HG02642 (cell line): Measurements from ENCODE around the gene SUGCT.
A peak's percentile ranks its signal among the peaks of the same experiment; 100 is the strongest.
"Not testable (repeated sequence)": the region's sequence is repeated elsewhere in the genome, so short reads cannot be mapped to it uniquely, and the experiment has no call there.

ENCODE experiments used
- ATAC-seq: cut with Tn5 transposase; IDR thresholded peaks from one replicate; pipeline ENCODE4 v1.9.1; 2021; ENCODE audit warnings: mild to moderate bottlenecking; ENCODE audit not compliant: unreplicated experiment, poor library complexity

The SUGCT gene

GRCh38 chr7:40597517-40597916 lies 462.7 kb downstream of the SUGCT start:
- ATAC-seq = no peak

GRCh38 chr7:40598915-40599314 lies 464.1 kb downstream of the SUGCT start:
- no peak for ATAC-seq

GRCh38 chr7:40599836-40600235 lies 465.0 kb downstream of the SUGCT start:
- no peak for ATAC-seq

GRCh38 chr7:40602351-40602750 lies 467.5 kb downstream of the SUGCT start:
- ATAC-seq = not testable (repeated sequence)

- ATAC-seq = peak; percentile 83
These were observed 470.0 kb downstream of the SUGCT start for GRCh38 chr7:40604601-40605438.

GRCh38 chr7:40608321-40609075 lies 473.7 kb downstream of the SUGCT start:
- ATAC-seq = no peak

GRCh38 chr7:40610461-40610860 lies 475.7 kb downstream of the SUGCT start:
- no peak for ATAC-seq

GRCh38 chr7:40611095-40611871 lies 476.5 kb downstream of the SUGCT start:
- no peak for ATAC-seq

- ATAC-seq = no peak
These were observed 477.5 kb downstream of the SUGCT start for GRCh38 chr7:40612298-40612697.

GRCh38 chr7:40619647-40620046 lies 484.8 kb downstream of the SUGCT start:
- no peak for ATAC-seq

- ATAC-seq = no peak
These were observed 486.8 kb downstream of the SUGCT start for GRCh38 chr7:40621592-40621998.

GRCh38 chr7:40622941-40623501 lies 488.2 kb downstream of the SUGCT start:
- no peak for ATAC-seq

- ATAC-seq = no peak
These were observed 489.1 kb downstream of the SUGCT start for GRCh38 chr7:40623863-40624262.

- not testable (repeated sequence) for ATAC-seq
These were observed 492.6 kb downstream of the SUGCT start for GRCh38 chr7:40627361-40627760.

GRCh38 chr7:40629891-40630290 lies 495.1 kb downstream of the SUGCT start:
- ATAC-seq = no peak

GRCh38 chr7:40634118-40634517 lies 499.3 kb downstream of the SUGCT start:
- ATAC-seq = no peak

- ATAC-seq = no peak
These were observed 503.9 kb downstream of the SUGCT start for GRCh38 chr7:40638545-40639320.

GRCh38 chr7:40640566-40640965 lies 505.8 kb downstream of the SUGCT start:
- no peak for ATAC-seq

GRCh38 chr7:40641701-40642100 lies 506.9 kb downstream of the SUGCT start:
- ATAC-seq = no peak

GRCh38 chr7:40643664-40644063 lies 508.9 kb downstream of the SUGCT start:
- no peak for ATAC-seq
